ENCODE measurements around the gene SORCS2. TPM values are rescaled to one million over a fixed set of nuclear protein-coding genes. Genes with fewer than 3 reads are reported as not detected.

The SORCS2 gene
- total RNA-seq, 2 experiments from 2014 or later = not detected

DNA sequence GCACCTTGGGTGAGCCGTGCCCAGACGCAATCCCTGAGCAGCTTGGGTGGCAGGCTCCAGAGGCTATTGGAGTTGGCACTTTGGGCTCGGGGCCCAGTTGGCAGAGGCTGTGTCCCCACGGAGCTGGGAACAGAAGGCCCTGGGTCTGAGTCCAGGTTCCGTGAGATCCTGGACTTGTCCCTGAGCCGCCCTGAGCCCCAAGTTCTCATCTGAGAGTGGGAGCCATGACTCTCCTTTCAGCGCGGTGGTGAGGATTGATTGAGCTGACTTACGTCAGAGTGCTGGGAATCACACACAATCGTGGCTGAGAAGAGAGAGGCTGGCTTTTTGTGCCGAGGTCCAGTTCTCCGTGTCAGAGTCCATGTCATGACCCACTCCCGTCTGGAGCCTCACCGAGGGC, 144.4 kb downstream of the SORCS2 start:
- no peaks in the 10 kb centered on the region for H3K27me3 Mint-ChIP-seq (ENCODE audit: low read depth)
- H3K9me3 Mint-ChIP-seq (ENCODE audit: insufficient read depth) = no peaks in the 10 kb centered on the region
- CTCF ChIA-PET = no interaction called here
- H3K36me3 Mint-ChIP-seq (ENCODE audit: low read depth) = no peaks in the 10 kb centered on the region
- H3K27ac Mint-ChIP-seq = no peak overlapping the region
- POLR2A ChIA-PET = no interaction called here
- H3K4me3 Mint-ChIP-seq = no peak overlapping the region
- DNase-seq = no peak
- ATAC-seq = no peak
- H3K4me1 Mint-ChIP-seq (ENCODE audit: low read depth) = no peaks in the 10 kb centered on the region

- DNase-seq = no peak
- Mint-ChIP-seq H3K36me3 (ENCODE audit: low read depth) (no peaks in the 10 kb centered on the region), H3K4me3 (no peak overlapping the region), H3K27ac (no peak overlapping the region), H3K9me3 (ENCODE audit: insufficient read depth) (no peaks in the 10 kb centered on the region), H3K4me1 (ENCODE audit: low read depth) (no peaks in the 10 kb centered on the region), H3K27me3 (ENCODE audit: low read depth) (no peaks in the 10 kb centered on the region)
- ChIA-PET CTCF (no interaction called here), POLR2A (no interaction called here)
- no peak for ATAC-seq
Observed at GRCh38 chr4:7337196-7338058, 145.1 kb downstream of the SORCS2 start.

DNA sequence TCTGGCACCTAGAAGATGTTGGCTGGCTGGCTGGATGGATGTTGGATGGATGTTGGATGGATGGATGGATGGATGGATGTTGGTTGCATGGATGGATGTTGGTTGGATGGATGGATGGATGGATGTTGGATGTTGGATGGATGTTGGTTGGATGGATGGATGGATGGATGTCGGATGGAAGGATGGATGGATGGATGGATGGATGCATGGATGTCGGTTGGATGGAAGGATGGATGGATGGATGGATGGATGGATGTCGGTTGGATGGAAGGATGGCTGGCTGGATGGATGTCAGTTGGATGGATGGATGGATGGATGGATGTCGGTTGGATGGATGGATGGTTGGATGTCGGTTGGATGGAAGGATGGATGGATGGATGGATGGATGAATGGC, 145.7 kb downstream of the SORCS2 start:
- no peak for DNase-seq
- ChIA-PET POLR2A (no interaction called here), CTCF (no interaction called here)
- Mint-ChIP-seq H3K4me3 (no peak overlapping the region), H3K27me3 (ENCODE audit: low read depth) (no peaks in the 10 kb centered on the region), H3K9me3 (ENCODE audit: insufficient read depth) (no peaks in the 10 kb centered on the region), H3K36me3 (ENCODE audit: low read depth) (no peaks in the 10 kb centered on the region), H3K27ac (no peak overlapping the region), H3K4me1 (ENCODE audit: low read depth) (no peaks in the 10 kb centered on the region)
- no peak for ATAC-seq

GRCh38 chr4:7338876-7339623, 146.7 kb downstream of the SORCS2 start:
- Mint-ChIP-seq H3K36me3 (ENCODE audit: low read depth) (no peaks in the 10 kb centered on the region), H3K27me3 (ENCODE audit: low read depth) (no peaks in the 10 kb centered on the region), H3K4me1 (ENCODE audit: low read depth) (no peaks in the 10 kb centered on the region), H3K4me3 (no peak overlapping the region), H3K9me3 (ENCODE audit: insufficient read depth) (no peaks in the 10 kb centered on the region), H3K27ac (no peak overlapping the region)
- no peak for DNase-seq
- ATAC-seq = no peak
- ChIA-PET CTCF (no interaction called here), POLR2A (no interaction called here)

- no peaks in the 10 kb centered on the region for H3K4me1 Mint-ChIP-seq (ENCODE audit: low read depth)
- DNase-seq (no peak), ATAC-seq (no peak)
- H3K27ac Mint-ChIP-seq = no peak overlapping the region
- H3K27me3 Mint-ChIP-seq (ENCODE audit: low read depth) = no peaks in the 10 kb centered on the region
- H3K9me3 Mint-ChIP-seq (ENCODE audit: insufficient read depth) = no peaks in the 10 kb centered on the region
- ChIA-PET CTCF (no interaction called here), POLR2A (no interaction called here)
- no peak overlapping the region for H3K4me3 Mint-ChIP-seq
- H3K36me3 Mint-ChIP-seq (ENCODE audit: low read depth) = no peaks in the 10 kb centered on the region
Observed at GRCh38 chr4:7339751-7340552, 147.6 kb downstream of the SORCS2 start.

- DNase-seq = no peak
- Mint-ChIP-seq H3K4me3 (no peak overlapping the region), H3K27ac (no peak overlapping the region), H3K36me3 (ENCODE audit: low read depth) (no peaks in the 10 kb centered on the region), H3K4me1 (ENCODE audit: low read depth) (no peaks in the 10 kb centered on the region), H3K9me3 (ENCODE audit: insufficient read depth) (peaks cover 4% of the 10 kb centered on the region), H3K27me3 (ENCODE audit: low read depth) (peaks cover 2% of the 10 kb centered on the region)
- POLR2A ChIA-PET = no interaction called here
- no peak for ATAC-seq
- CTCF ChIA-PET = no interaction called here
Observed at GRCh38 chr4:7340553-7341433, 148.5 kb downstream of the SORCS2 start.

DNA sequence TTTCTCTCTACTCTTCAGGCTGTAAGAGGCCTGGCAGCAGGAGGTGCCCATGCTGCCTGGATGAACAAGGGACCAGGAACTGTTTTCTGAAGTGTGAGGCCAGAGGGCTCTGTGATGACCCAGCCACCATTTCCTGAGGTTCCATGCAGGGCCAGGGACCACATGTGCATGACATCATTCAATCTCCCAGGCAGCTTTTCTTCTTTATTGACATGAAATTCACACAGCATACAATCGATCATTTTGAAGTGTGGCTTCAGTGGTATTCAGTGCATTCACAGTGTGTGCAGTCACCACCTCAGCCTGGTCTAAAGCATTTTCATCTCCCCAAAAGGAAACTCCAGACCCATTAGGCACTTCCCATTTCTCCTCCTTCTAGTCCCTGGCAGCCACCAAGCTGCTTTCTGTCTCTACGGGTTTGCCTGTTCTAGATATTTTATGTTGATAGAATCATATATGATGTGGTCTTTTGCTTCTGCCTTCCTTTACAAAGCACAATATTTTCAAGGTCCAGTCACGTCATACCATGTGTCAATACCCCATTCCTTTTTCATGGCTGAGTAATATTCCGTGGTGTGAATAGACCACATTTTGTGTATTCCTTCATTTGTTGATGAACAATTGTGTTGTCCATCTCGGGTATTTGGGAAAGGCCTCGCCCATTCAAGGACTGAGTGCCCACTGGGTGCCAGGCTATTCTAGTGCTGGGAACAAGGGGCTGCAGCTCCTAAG, 149.3 kb downstream of the SORCS2 start:
- ChIA-PET POLR2A (no interaction called here), CTCF (no interaction called here)
- H3K27ac Mint-ChIP-seq = no peak overlapping the region

GRCh38 chr4:7342223-7343080, 150.1 kb downstream of the SORCS2 start:
- ChIA-PET CTCF (no interaction called here), POLR2A (no interaction called here)
- DNase-seq (no peak), ATAC-seq (no peak)
- Mint-ChIP-seq H3K27ac (no peak overlapping the region), H3K27me3 (ENCODE audit: low read depth) (peaks cover 3% of the 10 kb centered on the region), H3K9me3 (ENCODE audit: insufficient read depth) (peaks cover 6% of the 10 kb centered on the region), H3K36me3 (ENCODE audit: low read depth) (no peaks in the 10 kb centered on the region), H3K4me1 (ENCODE audit: low read depth) (no peaks in the 10 kb centered on the region), H3K4me3 (no peak overlapping the region)

More for the DNA sequence above, 149.3 kb downstream of the SORCS2 start:
- no peak for ATAC-seq
- DNase-seq = no peak
- Mint-ChIP-seq H3K36me3 (ENCODE audit: low read depth) (no peaks in the 10 kb centered on the region), H3K9me3 (ENCODE audit: insufficient read depth) (peaks cover 6% of the 10 kb centered on the region), H3K4me1 (ENCODE audit: low read depth) (no peaks in the 10 kb centered on the region), H3K4me3 (no peak overlapping the region), H3K27me3 (ENCODE audit: low read depth) (peaks cover 3% of the 10 kb centered on the region)

- ATAC-seq = no peak
- no peaks in the 10 kb centered on the region for H3K4me1 Mint-ChIP-seq (ENCODE audit: low read depth)
- no peak overlapping the region for H3K27ac Mint-ChIP-seq
- ChIA-PET CTCF (no interaction called here), POLR2A (no interaction called here)
- peaks cover 3% of the 10 kb centered on the region for H3K27me3 Mint-ChIP-seq (ENCODE audit: low read depth)
- no peak for DNase-seq
- H3K4me3 Mint-ChIP-seq = no peak overlapping the region
- peaks cover 6% of the 10 kb centered on the region for H3K9me3 Mint-ChIP-seq (ENCODE audit: insufficient read depth)
- no peaks in the 10 kb centered on the region for H3K36me3 Mint-ChIP-seq (ENCODE audit: low read depth)
Observed at GRCh38 chr4:7343081-7343655, 150.8 kb downstream of the SORCS2 start.

DNA sequence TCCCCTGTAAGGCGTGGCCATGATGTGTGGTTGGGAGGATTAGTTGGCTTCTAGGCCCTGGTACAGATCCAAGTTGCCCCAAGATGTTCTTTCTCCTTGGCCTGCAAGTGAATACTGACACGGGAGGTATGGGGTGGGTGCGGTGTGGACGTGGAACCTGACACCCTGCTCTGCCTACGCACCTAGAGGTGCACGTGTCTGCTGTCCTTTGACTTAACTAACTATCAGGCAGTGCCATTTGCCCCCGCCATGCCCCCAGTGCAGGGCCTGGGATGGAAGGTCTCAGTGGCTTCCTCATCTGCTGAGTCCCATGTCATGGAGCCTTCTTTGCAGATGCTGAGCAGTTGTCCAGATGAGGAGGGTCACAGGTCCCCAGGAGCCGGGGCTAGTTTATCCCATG, 151.6 kb downstream of the SORCS2 start:
- H3K27ac Mint-ChIP-seq = no peak overlapping the region
- CTCF ChIA-PET = no interaction called here
- DNase-seq (no peak), ATAC-seq (no peak)
- no peaks in the 10 kb centered on the region for H3K36me3 Mint-ChIP-seq (ENCODE audit: low read depth)
- peaks cover 3% of the 10 kb centered on the region for H3K27me3 Mint-ChIP-seq (ENCODE audit: low read depth)
- no peak overlapping the region for H3K4me3 Mint-ChIP-seq
- POLR2A ChIA-PET = no interaction called here
- H3K9me3 Mint-ChIP-seq (ENCODE audit: insufficient read depth) = peaks cover 6% of the 10 kb centered on the region
- no peaks in the 10 kb centered on the region for H3K4me1 Mint-ChIP-seq (ENCODE audit: low read depth)

Data from activated CD8-positive, alpha-beta T cell treated with anti-CD3 and anti-CD28 coated beads, Interleukin-2, amount 10 ng/mL, durations not matched to agents 7 days and 5 days (primary cell).